ENCODE data around the gene OR9A4. TPM values are rescaled to one million over a fixed set of nuclear protein-coding genes. Genes with fewer than 3 reads are reported as not detected.

The OR9A4 gene
- total RNA-seq, 1 experiment from 2014 or later = not detected

DNA sequence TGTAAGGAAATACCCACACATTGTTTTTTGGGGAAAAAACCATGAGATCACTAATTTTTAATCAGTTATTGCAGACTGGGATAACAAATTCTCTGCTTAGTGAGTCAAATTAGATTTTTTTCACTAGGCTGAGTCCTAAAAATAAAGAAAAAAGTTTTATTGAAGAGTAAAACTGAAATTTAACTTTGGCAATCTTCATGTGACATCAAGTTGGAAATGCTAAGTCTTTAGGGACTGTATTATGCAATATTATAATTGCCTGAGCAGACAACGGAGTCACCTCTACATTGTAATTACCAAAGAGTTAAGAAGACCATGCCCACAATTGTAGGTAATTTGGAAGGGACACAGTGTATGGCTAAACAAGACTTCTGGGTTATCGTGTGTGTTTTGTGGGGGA lies 32.8 kb downstream of the OR9A4 start:
- H2AFZ ChIP-seq (ENCODE audit: low read length) = no peak overlapping the region
- H3F3A ChIP-seq (ENCODE audit: low read length, unreplicated experiment) = no peaks in the 10 kb centered on the region
- no peak overlapping the region for H3K27ac ChIP-seq (ENCODE audit: low read length)
- TF ChIP-seq EZH2 (IDR thresholded peaks at IDR 0.05; ENCODE audit: low read length, unreplicated experiment) (no peak), EZH2phosphoT487 (IDR thresholded peaks at IDR 0.05; ENCODE audit: borderline replicate concordance, low read length) (no peak)
- TF ChIP-seq, protein P1, sequence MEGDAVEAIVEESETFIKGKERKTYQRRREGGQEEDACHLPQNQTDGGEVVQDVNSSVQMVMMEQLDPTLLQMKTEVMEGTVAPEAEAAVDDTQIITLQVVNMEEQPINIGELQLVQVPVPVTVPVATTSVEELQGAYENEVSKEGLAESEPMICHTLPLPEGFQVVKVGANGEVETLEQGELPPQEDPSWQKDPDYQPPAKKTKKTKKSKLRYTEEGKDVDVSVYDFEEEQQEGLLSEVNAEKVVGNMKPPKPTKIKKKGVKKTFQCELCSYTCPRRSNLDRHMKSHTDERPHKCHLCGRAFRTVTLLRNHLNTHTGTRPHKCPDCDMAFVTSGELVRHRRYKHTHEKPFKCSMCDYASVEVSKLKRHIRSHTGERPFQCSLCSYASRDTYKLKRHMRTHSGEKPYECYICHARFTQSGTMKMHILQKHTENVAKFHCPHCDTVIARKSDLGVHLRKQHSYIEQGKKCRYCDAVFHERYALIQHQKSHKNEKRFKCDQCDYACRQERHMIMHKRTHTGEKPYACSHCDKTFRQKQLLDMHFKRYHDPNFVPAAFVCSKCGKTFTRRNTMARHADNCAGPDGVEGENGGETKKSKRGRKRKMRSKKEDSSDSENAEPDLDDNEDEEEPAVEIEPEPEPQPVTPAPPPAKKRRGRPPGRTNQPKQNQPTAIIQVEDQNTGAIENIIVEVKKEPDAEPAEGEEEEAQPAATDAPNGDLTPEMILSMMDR (conservative IDR thresholded peaks at IDR 0.05; ENCODE audit: low read depth, low read length) = no peak
- H3K79me2 ChIP-seq (ENCODE audit: low read length) = no peaks in the 10 kb centered on the region
- no peak overlapping the region for H3K4me3 ChIP-seq (ENCODE audit: low read length)
- H3K27me3 ChIP-seq (ENCODE audit: low read length) = no peaks in the 10 kb centered on the region
- ChIA-PET CTCF (no interaction called here), POLR2A (ENCODE audit: unreplicated experiment) (no interaction called here)
- DNase-seq = no peak
- H4K20me1 ChIP-seq (ENCODE audit: low read length) = no peaks in the 10 kb centered on the region
- H3K36me3 ChIP-seq (ENCODE audit: low read depth, low read length) = no peaks in the 10 kb centered on the region
- H3K9me3 ChIP-seq (ENCODE audit: low read length) = no peaks in the 10 kb centered on the region
- no peak for ATAC-seq
- H3K4me1 ChIP-seq (ENCODE audit: insufficient read depth, low read length) = no peaks in the 10 kb centered on the region
- no peaks in the 10 kb centered on the region for H3K9me2 ChIP-seq (replicated peaks; ENCODE audit: low read length)
- intact Hi-C loops (cut with micrococcal nuclease) = no loop called here
- no peak overlapping the region for H3K4me2 ChIP-seq (ENCODE audit: low read length)
- H3K9ac ChIP-seq (ENCODE audit: low read length) = no peak overlapping the region
- no TSS peak for BruUV-seq (replicated peaks)

DNA sequence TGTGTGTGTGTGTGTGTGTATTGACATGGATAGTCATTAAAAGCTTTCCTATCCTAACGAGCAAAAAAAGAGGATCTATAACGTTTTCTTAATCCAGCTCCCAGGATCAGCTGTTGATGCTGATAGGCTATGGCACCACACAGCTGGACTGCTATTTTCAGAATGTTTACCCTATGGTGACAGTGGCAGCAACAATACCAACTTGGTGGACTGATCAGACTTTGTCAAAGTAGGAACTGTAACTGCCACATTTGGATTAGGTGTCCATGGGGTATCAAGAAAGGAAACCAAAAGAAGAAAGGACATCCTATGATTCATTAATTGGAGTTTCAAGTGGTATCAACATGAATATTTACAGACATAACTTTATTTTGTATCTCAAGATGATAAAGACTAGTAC lies 33.3 kb downstream of the OR9A4 start:
- no peak overlapping the region for H3K27ac ChIP-seq (ENCODE audit: low read length)
- no peak overlapping the region for H3K4me2 ChIP-seq (ENCODE audit: low read length)
- intact Hi-C loops (cut with micrococcal nuclease) = no loop called here
- CTCF ChIA-PET = no interaction called here
- H3K36me3 ChIP-seq (ENCODE audit: low read depth, low read length) = no peaks in the 10 kb centered on the region
- no peaks in the 10 kb centered on the region for H3F3A ChIP-seq (ENCODE audit: low read length, unreplicated experiment)
- no peak overlapping the region for H3K9ac ChIP-seq (ENCODE audit: low read length)
- ATAC-seq = no peak
- no peak for DNase-seq
- no peaks in the 10 kb centered on the region for H3K79me2 ChIP-seq (ENCODE audit: low read length)
- no peak overlapping the region for H3K4me3 ChIP-seq (ENCODE audit: low read length)
- no peaks in the 10 kb centered on the region for H4K20me1 ChIP-seq (ENCODE audit: low read length)
- H3K27me3 ChIP-seq (ENCODE audit: low read length) = no peaks in the 10 kb centered on the region
- no peaks in the 10 kb centered on the region for H3K9me3 ChIP-seq (ENCODE audit: low read length)
- BruUV-seq (replicated peaks) = no TSS peak
- POLR2A ChIA-PET (ENCODE audit: unreplicated experiment) = no interaction called here
- H3K9me2 ChIP-seq (replicated peaks; ENCODE audit: low read length) = no peaks in the 10 kb centered on the region
- no peak overlapping the region for H2AFZ ChIP-seq (ENCODE audit: low read length)
- no peaks in the 10 kb centered on the region for H3K4me1 ChIP-seq (ENCODE audit: insufficient read depth, low read length)
- TF ChIP-seq EZH2 (IDR thresholded peaks at IDR 0.05; ENCODE audit: low read length, unreplicated experiment) = no peak
- TF ChIP-seq EZH2phosphoT487 (IDR thresholded peaks at IDR 0.05; ENCODE audit: borderline replicate concordance, low read length) = no peak
- TF ChIP-seq, protein P1 (conservative IDR thresholded peaks at IDR 0.05; ENCODE audit: low read depth, low read length) = no peak

DNA sequence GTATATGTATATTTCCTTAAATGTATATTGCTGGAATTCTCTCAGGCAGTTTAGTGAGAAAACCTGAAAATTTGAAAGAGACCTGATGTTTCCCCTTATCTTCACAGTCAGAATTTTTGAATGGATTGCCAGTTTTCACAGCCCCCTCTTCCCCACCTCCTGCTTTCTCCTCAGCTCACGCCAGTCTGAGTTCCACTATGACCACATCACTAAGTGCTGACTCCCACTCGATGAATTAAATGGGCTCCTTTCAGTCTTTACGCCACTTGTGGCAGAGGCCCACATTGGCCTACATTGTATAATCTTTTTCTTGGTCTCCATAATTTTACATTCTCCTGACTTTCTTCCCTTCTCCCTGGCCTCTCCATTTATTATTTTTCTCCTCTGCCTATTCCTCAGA lies 33.7 kb downstream of the OR9A4 start:
- ATAC-seq = no peak

More for the DNA sequence above, 33.7 kb downstream of the OR9A4 start:
- Histone ChIP-seq H3K9me2 (replicated peaks; ENCODE audit: low read length) (no peaks in the 10 kb centered on the region), H2AFZ (ENCODE audit: low read length) (no peak overlapping the region), H3K27ac (ENCODE audit: low read length) (no peak overlapping the region), H3K36me3 (ENCODE audit: low read depth, low read length) (no peaks in the 10 kb centered on the region), H3F3A (ENCODE audit: low read length, unreplicated experiment) (no peaks in the 10 kb centered on the region), H3K9me3 (ENCODE audit: low read length) (no peaks in the 10 kb centered on the region), H3K4me2 (ENCODE audit: low read length) (no peak overlapping the region), H3K79me2 (ENCODE audit: low read length) (no peaks in the 10 kb centered on the region), H4K20me1 (ENCODE audit: low read length) (no peaks in the 10 kb centered on the region), H3K9ac (ENCODE audit: low read length) (no peak overlapping the region), H3K4me3 (ENCODE audit: low read length) (no peak overlapping the region), H3K27me3 (ENCODE audit: low read length) (no peaks in the 10 kb centered on the region), H3K4me1 (ENCODE audit: insufficient read depth, low read length) (no peaks in the 10 kb centered on the region)
- intact Hi-C loops (cut with micrococcal nuclease) = no loop called here
- POLR2A ChIA-PET (ENCODE audit: unreplicated experiment) = no interaction called here
- BruUV-seq (replicated peaks) = no TSS peak
- DNase-seq = no peak
- CTCF ChIA-PET = no interaction called here
- no peak for TF ChIP-seq EZH2 (IDR thresholded peaks at IDR 0.05; ENCODE audit: low read length, unreplicated experiment)
- TF ChIP-seq, protein P1 (conservative IDR thresholded peaks at IDR 0.05; ENCODE audit: low read depth, low read length) = no peak
- TF ChIP-seq EZH2phosphoT487 (IDR thresholded peaks at IDR 0.05; ENCODE audit: borderline replicate concordance, low read length) = no peak

Measured in PC-3 (cell line).